Measurements from ENCODE around the gene ATL2. TPM values are rescaled to one million over a fixed set of nuclear protein-coding genes. Genes with fewer than 3 reads are reported as not detected.

Gene ATL2
- total RNA-seq, 2 donors from 2014 or later, result 125 to 139 TPM

DNA sequence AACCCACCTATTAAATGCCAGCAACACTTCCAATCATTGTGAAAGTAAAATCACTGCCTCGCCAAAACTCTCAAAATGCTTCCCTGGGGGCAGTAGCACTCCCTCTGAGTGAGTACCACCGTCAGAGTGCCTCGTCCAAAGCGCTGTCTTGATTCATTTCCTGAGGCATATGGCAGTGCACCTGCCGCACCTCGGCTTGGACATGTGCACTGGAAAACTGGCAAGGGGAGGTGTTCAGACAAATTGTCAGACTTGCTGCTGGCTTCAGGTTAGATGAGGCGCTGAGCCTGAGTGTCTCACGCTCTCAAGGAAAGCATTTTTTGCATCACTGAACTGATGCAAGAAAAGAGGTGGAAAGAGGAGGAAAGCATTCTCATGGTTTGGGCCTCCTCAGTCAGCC lies 132.8 kb downstream of the ATL2 start:
- H3K4me3 Mint-ChIP-seq, result no peak overlapping the region
- Histone ChIP-seq H3K4me1 (ENCODE audit: control insufficient read depth, insufficient read depth, low read length) (peaks cover 3% of the 10 kb centered on the region), H3K27ac (ENCODE audit: low read depth, low read length) (no peak overlapping the region), H3K9me3 (ENCODE audit: control insufficient read depth, low read length) (no peaks in the 10 kb centered on the region), H3K36me3 (ENCODE audit: control insufficient read depth, insufficient read depth, low read length) (no peaks in the 10 kb centered on the region), H3K27me3 (ENCODE audit: control insufficient read depth, insufficient read depth, low read length, poor library complexity, severe bottlenecking) (no peaks in the 10 kb centered on the region), H3K9ac (ENCODE audit: extremely low read depth, low read length, poor library complexity, severe bottlenecking) (no peak overlapping the region), H3K4me3 (ENCODE audit: low read length) (no peak overlapping the region)
- 94 to 96% methylated on average over 8 of the region's 8 CpGs for WGBS, 2 experiments (ENCODE audit: insufficient coverage in 1 of 2, insufficient read length in 1 of 2)
- no peak overlapping the region for H3K27ac Mint-ChIP-seq
- peaks cover 5% of the 10 kb centered on the region for H3K27me3 Mint-ChIP-seq (ENCODE audit: insufficient read depth)
- DNase-seq, result no peak
- peaks cover 3% of the 10 kb centered on the region for H3K4me1 Mint-ChIP-seq
- no peaks in the 10 kb centered on the region for H3K9me3 Mint-ChIP-seq
- no peaks in the 10 kb centered on the region for H3K36me3 Mint-ChIP-seq (ENCODE audit: low read depth)
- TF ChIP-seq CTCF (conservative IDR thresholded peaks at IDR 0.05), result no peak

Other genes with a start within 250 kb of the ATL2 start
- gene HNRNPLL, start 225.7 kb upstream of the ATL2 start, total RNA-seq, result 10 to 100 TPM; 70.9 to 74.1 TPM